Stimulated activated CD8-positive, alpha-beta memory T cell treated with anti-CD3 and anti-CD28 coated beads, Interleukin-7, amount 100 ng/mL, for 4 hours (primary cell): Measurements from ENCODE around the gene UXS1.
A peak's percentile ranks its signal among the peaks of the same experiment; 100 is the strongest.
"Not testable (repeated sequence)": the region's sequence is repeated elsewhere in the genome, so short reads cannot be mapped to it uniquely, and the experiment has no call there.

ENCODE experiments used
- DNase-seq, 2 donors: peaks; one replicate each; pipeline ENCODE4 v3.0.0-alpha.2; 2020; ENCODE audit warnings: low read depth in 2 of 2

The UXS1 gene

DNA sequence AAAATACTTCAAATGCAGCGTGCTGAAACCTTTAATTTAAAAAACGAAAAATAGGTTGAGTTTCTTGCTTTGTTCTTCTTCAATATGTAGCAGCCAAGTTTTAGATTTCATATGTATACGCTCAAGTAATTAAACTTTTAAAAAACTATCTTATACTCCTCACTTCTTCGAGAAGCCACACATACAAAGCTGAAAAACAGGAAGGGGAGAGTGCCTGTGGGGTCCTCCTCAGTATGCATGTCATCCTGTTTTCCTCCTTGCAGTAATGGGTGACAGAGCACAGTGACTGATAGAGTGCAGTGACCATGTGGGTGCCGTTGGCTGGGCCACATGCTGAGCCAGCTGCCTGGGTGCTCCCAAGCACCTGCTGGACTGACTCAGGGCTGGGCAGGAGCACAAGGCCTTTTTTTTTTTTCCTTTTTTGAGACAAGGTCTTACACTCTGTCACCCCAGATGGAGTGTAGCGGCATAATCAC lies 33.3 kb downstream of the UXS1 start:
- peak in 1 of 2 donors; percentile 30 for DNase-seq

DNA sequence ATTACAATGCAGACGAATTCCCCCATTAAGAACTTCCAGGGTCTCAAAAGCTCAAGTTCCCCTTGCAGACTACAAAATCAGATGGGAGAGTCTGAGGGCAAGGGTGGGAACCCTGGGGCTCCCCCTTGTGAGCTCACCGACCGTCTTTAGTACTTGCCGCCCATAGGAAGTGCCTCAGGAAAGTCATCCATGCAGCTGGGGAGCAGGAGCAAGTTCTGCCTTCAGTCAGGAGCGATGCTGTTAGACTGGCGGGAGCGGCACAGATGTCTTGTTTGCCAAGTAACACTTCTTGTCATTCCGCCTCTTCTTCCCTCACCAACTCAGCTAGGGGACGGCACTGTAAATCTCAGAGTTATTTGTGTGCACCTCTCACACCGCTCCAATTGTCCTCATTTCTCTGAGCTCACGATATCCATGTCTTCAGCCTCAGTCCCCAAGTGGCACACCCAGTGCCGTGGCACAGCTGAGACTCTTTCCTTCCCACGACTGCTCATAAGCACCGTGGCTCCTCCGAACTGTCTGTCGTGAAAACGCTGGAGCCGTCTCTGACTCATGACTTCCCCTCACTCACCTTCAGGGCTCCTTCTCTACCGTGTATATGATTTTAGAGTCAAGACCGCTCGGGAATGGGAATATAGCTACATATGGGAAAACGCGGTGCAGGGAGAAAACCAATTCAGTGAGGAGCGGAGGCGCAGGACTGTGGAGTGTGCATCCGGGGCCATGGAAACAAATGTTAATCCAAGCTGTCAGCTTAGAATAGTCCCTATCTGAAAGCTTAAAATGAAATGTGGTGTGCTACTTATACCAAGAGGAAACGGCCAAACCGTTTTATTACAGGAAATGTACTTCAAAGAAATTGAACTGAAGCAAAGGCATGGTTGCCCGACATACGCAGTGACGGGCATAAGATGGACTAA lies 34.0 kb downstream of the UXS1 start:
- peak; percentile 60 to 70 for DNase-seq

GRCh38 chr2:106158871-106159270 lies 35.2 kb downstream of the UXS1 start:
- peak; percentile 39 for DNase-seq

DNA sequence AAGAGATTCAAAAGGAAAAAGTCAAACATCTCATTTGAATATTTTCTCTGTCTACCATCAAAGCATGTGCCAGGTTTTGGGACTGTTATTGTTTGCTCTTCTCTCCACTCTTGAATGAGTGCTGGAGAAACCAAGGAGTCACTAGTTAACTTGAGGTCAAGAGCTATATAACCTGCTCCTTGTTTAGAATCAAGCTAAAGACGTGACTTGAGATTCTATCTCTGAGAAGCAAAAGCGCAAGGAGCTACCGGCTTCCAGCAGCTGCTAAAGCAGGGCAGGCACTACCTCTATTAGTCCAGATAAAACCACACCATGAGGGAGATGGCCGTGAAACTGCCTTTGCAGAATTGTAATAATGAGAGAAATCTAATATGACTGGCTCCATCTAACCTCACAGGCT lies 36.0 kb downstream of the UXS1 start:
- DNase-seq: no peak

GRCh38 chr2:106157416-106157815 lies 36.7 kb downstream of the UXS1 start:
- DNase-seq: no peak

DNA sequence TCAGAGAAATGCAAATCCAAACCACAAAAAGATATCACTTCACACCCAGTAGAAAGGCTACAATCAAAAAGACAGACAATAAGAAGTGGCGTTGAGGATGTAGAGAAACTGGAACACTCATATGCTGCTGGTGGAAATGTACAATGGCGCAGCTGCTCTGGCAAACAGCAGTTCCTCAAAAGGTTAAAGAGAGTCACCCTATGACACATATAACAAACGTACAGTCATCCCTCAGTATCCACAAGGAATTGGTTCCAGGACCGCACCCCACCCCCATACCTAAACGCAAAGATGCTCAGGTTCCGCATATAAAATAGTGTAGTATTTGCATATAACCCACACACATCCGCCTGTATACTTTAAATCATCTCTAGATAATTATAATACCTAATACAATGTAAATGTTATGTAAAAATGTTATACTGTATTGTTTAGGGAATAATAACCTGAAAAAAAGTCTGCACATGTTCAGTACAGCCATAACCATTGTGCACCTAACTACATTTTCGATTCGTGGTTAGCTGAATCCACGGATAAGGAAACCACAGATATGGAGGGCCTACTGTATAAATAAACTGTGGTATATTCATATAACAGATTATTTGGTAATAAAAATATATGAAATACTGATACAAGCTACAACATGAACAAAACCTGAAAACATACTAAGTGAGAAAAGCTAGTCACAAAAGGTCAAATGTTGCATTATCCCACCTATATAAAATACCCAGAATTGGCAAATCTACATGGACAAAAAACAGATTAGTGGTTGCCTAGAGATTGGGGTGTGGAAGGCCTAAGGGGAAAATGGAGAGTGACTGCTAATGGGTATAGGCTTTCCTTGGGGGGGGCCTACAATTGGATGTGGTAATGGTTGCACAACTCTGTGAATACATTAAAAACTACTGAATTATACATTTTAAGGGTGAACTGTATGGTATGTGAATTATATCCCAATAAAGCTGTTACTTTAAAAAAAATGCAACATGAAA lies 37.5 kb downstream of the UXS1 start:
- DNase-seq: no peak

DNA sequence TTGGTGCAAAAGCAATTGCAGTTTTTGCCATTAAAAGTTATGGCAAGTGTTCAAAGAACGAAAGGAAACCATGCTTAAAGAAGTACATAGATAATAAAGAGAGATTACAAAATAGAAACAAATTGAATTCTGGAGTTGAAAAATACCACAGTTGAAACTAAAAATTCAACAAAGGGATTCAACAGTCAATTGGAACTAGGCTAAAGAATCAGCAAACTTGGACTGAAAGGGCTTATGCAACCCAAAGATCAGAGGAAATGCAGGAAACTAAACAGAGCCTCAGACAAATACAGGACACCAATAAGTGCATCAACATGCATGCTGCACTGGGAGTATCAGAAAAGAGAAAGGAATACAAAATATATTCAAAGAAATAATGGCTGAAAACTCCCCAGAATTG lies 40.3 kb downstream of the UXS1 start:
- DNase-seq: no peak

- DNase-seq: no peak
Observed at GRCh38 chr2:106147665-106148064, 46.4 kb downstream of the UXS1 start.

- DNase-seq: no peak
Observed at GRCh38 chr2:106147159-106147558, 46.9 kb downstream of the UXS1 start.

GRCh38 chr2:106144621-106145331 lies 49.3 kb downstream of the UXS1 start:
- peak in 1 of 2 donors; percentile 25 for DNase-seq

DNA sequence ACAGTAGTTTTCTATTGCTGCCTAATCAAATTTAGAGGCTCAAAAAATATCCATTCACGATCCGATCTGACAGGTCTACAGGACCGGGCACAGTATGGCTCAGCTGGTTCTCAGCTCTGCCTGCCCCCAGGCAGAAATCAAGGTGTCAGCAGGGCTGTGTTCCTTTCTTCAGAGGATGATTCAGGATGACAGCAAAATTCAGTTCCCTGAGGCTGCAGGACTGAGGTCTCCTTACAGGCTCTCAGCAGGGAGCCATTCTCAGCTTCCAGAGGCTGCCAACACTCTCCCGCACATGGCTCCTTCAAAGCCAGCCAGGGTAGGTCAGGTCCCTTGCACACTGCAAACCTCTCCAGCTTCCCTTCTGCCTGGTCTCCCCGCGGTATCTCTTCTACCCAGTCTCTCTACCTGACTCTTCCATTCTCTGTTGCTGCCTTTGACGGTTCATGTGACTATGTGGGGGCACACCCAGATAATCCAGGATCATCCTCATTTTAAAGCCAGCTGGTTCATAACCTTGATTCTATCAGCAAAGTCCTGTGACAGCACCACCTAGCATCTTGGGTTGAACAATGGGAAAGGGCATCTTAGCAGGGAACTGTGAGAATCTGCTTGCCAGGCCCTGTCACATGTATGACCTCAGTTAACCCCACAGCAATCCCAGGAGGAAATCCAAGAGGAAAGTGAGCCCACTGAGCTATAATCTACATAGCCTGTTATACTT lies 50.4 kb downstream of the UXS1 start:
- DNase-seq: no peak

DNA sequence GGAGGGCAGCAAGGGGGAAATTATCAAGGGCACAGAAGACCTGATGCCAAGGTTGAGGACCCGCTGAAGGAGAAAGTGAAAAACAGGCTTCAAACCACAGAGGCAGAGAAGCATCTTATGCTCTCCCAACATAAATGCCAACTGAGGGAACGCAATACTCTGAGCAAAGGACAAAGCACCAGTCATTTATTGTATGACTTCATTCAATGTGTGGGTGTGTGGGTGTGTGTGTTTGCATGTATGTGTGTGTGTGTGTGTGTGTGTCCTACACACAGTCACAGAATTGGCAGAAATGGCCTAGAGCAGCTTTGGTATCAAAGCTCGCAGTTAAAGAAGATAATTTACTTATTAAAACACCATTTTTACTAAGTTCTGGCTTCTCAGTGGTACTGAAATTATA lies 51.4 kb downstream of the UXS1 start:
- no peak for DNase-seq

GRCh38 chr2:106140913-106141312 lies 53.2 kb downstream of the UXS1 start:
- no peak for DNase-seq

GRCh38 chr2:106140113-106140512 lies 54.0 kb downstream of the UXS1 start:
- DNase-seq: no peak

GRCh38 chr2:106139238-106139935 lies 54.7 kb downstream of the UXS1 start:
- DNase-seq: no peak

- no peak for DNase-seq
Observed at GRCh38 chr2:106138543-106139237, 55.4 kb downstream of the UXS1 start.

DNA sequence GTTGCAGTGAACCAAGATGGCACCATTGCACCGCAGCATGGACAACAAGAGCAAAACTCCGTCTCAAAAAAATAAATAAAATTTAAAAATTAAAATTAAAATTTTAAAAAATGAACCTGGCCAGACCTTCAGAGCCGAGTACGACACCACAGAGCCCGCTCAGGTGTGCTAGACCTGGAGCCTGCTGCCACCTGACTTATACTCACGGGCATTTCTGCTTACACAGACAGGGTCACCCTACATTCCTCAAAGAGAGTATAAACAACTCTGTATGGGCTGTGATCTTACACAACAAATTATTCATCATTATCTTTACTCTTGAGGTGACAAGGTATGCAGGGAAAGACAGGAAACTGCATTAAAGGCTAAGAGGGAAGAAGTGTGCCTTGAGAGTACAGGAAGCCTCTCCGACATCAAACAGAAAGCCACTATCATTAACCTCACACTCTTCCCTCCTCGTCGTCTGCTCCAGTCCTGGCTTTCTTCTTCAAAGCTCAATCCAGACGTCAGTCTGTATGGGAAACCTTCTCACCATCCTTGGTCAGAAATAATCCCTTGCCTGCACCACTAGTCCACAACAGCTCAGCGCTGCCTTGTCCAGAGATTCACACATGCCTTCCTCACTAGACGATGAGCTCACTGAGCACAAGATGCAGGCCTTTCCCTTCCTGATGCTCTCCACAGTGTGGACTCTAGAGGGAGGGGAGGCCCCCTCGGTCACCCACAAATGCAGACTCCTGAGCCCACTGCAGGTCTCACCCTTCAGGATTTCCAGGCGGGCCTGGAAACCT lies 56.2 kb downstream of the UXS1 start:
- no peak for DNase-seq

DNA sequence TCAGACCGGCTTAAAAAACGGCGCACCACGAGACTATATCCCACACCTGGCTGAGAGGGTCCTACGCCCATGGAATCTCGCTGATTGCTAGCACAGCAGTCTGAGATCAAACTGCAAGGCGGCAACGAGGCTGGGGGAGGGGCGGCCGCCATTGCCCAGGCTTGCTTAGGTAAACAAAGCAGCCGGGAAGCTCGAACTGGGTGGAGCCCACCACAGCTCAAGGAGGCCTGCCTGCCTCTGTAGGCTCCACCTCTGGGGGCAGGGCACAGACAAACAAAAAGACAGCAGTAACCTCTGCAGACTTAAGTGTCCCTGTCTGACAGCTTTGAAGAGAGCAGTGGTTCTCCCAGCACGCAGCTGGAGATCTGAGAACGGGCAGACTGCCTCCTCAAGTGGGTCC lies 62.9 kb downstream of the UXS1 start:
- DNase-seq: not testable (repeated sequence)
